K562 (cell line): ENCODE results near the gene DPY19L1.
"Not testable (repeated sequence)": the region's sequence is repeated elsewhere in the genome, so short reads cannot be mapped to it uniquely, and the experiment has no call there.

Source experiments
- CREB1 ChIP-seq, 2 experiments: sonication (generic) in 1 of 2; formaldehyde crosslinking in 1 of 2; IDR thresholded peaks; 2 replicates each; pipeline versions ENCODE4 v1.6.1 to v1.8.0; 2012 to 2022; ENCODE audit warnings: inconsistent platforms in 1 of 2, mild to moderate bottlenecking in 1 of 2, missing genetic modification reagents in 1 of 2, moderate library complexity in 1 of 2
- KLF10 ChIP-seq: fragments of 250-450 bp; sonication (Bioruptor Pico); IDR thresholded peaks from 2 replicates; pipeline ENCODE4 v1.6.1; 2021; ENCODE audit warnings: matching md5 sums
- MEF2A ChIP-seq: IDR thresholded peaks from 2 replicates; pipeline ENCODE4 v1.6.1; 2011; ENCODE audit warnings: low read depth, mild to moderate bottlenecking, low read length, moderate library complexity; ENCODE audit not compliant: control insufficient read depth
- MYC ChIP-seq, 2 experiments: fragments of 250-450 bp in 1 of 2; sonication (Bioruptor Pico) in 1 of 2; IDR thresholded peaks; 2 replicates each; pipeline versions ENCODE4 v1.5.1 to v1.6.1; 2012 to 2021; ENCODE audit warnings: low read depth in 2 of 2, borderline replicate concordance in 1 of 2, improper control_type of control experiment in 1 of 2, low read length in 1 of 2, mild to moderate bottlenecking in 1 of 2, moderate library complexity in 1 of 2
- RAD21 ChIP-seq, 2 experiments: fragments of 250-450 bp in 1 of 2; fragments of 450-650 bp in 1 of 2; sonication (Bioruptor Pico) in 1 of 2; formaldehyde crosslinking in 1 of 2; IDR thresholded peaks in 1 of 2; conservative IDR thresholded peaks in 1 of 2; 2 replicates each; pipeline versions ENCODE4 v1.4.0 to v1.8.0; 2020 to 2022; ENCODE audit warnings: mild to moderate bottlenecking in 2 of 2, moderate library complexity in 1 of 2
- TAF7 ChIP-seq: fragments of 450-650 bp; IDR thresholded peaks from 2 replicates; pipeline ENCODE4 v1.6.1; 2016; ENCODE audit warnings: missing genetic modification characterization, missing compliant biosample characterization
- ZHX1 ChIP-seq: fragments of 150-350 bp; conservative IDR thresholded peaks from 2 replicates; pipeline ENCODE4 v1.6.1; 2014; ENCODE audit warnings: low read length

GRCh38 chr7:35079517-35079916, 42.2 kb upstream of the DPY19L1 start:
- TF ChIP-seq KLF10 (CRISPR knock-in tag); MEF2A; TAF7 (tag); MYC (IDR thresholded peaks at IDR 0.05; ENCODE audit: low read depth, low read length); MYC (CRISPR knock-in tag; IDR thresholded peaks at IDR 0.05; ENCODE audit: borderline replicate concordance, low read depth); ZHX1; RAD21 (CRISPR knock-in tag; conservative IDR thresholded peaks at IDR 0.05 in 1 of 2, IDR thresholded peaks at IDR 0.05 in 1 of 2); CREB1 (IDR thresholded peaks at IDR 0.05); CREB1 (CRISPR knock-in tag; IDR thresholded peaks at IDR 0.05): not testable (repeated sequence)
